GM18870 (cell line): ENCODE results near the gene ZNF850.

Source experiments
- ATAC-seq: cut with Tn5 transposase; IDR thresholded peaks from one replicate; pipeline ENCODE4 v1.9.1; 2021; ENCODE audit warnings: moderate library complexity; ENCODE audit not compliant: unreplicated experiment

Gene ZNF850

GRCh38 chr19:36707134-36707533, 65.5 kb downstream of the ZNF850 start:
- no peak for ATAC-seq

GRCh38 chr19:36688058-36688457, 84.5 kb downstream of the ZNF850 start:
- no peak for ATAC-seq

- ATAC-seq: peak; percentile 75
Observed at GRCh38 chr19:36687214-36688056, 85.2 kb downstream of the ZNF850 start, which contains the start of gene ZNF567. Gene ZNF567, plus strand, starts transcription at chr19:36687612. Its CDS starts 7,256 bp downstream, at chr19:36694868.

- peak; percentile 12 for ATAC-seq
Observed at GRCh38 chr19:36686365-36687213, 86.0 kb downstream of the ZNF850 start.

GRCh38 chr19:36685835-36686234, 86.8 kb downstream of the ZNF850 start:
- no peak for ATAC-seq

GRCh38 chr19:36679455-36679854, 93.2 kb downstream of the ZNF850 start:
- ATAC-seq: no peak

GRCh38 chr19:36674201-36674600, 98.4 kb downstream of the ZNF850 start:
- ATAC-seq: no peak

- no peak for ATAC-seq
Observed at GRCh38 chr19:36672368-36672767, 100.2 kb downstream of the ZNF850 start.

- ATAC-seq: no peak
Observed at GRCh38 chr19:36668646-36669045, 104.0 kb downstream of the ZNF850 start.

- ATAC-seq: no peak
Observed at GRCh38 chr19:36665832-36666231, 106.8 kb downstream of the ZNF850 start.
